ACHN (cell line): Measurements from ENCODE around the gene ABLIM2.
"Not testable (repeated sequence)": the region's sequence is repeated elsewhere in the genome, so short reads cannot be mapped to it uniquely, and the experiment has no call there.

Source experiments
- DNase-seq: peaks from one replicate; pipeline ENCODE4 v3.0.0-alpha.2; 2015
- in situ Hi-C: cut with HindIII; loops from 2 replicates; pipeline ENCODE4 v1.10.0; 2017; ENCODE audit warnings: low sequenced_read_pairs, low pct_ligation_motif_present, low pct_unique_long_range_greater_than_20kb

ABLIM2 gene

DNA sequence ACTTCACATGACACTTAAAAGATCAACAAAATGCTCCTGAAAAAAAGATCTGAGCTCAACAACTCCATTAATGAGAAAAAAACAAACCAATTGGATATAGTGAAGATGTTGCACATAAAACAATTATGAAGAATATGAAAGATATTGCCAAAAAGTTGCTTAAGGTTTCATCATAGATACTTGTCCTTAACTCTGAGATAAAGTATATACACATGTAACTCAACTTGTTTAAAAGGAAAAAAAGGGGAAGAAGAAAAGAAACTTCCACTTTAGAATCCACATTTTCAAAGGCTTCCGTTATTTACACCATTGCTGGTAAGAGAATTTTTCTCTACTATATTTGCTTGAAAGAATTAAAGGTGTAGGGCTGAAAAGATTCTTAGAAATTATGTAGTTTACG is 221.6 kb downstream of the ABLIM2 start:
- DNase-seq, result no peak
- in situ Hi-C loops, result loop anchor here (25.0 kb wide), 1 partner anchor 125 kb away; no protein-coding TSS in a partner anchor

GRCh38 chr4:7933651-7934510 is 224.7 kb downstream of the ABLIM2 start:
- DNase-seq, result no peak
- in situ Hi-C loops, result loop anchor here (25.0 kb wide), 1 partner anchor 122 kb away; no protein-coding TSS in a partner anchor

GRCh38 chr4:7932287-7932686 is 226.3 kb downstream of the ABLIM2 start:
- in situ Hi-C loops, result loop anchor here (25.0 kb wide), 1 partner anchor 120 kb away; no protein-coding TSS in a partner anchor
- DNase-seq, result no peak

DNA sequence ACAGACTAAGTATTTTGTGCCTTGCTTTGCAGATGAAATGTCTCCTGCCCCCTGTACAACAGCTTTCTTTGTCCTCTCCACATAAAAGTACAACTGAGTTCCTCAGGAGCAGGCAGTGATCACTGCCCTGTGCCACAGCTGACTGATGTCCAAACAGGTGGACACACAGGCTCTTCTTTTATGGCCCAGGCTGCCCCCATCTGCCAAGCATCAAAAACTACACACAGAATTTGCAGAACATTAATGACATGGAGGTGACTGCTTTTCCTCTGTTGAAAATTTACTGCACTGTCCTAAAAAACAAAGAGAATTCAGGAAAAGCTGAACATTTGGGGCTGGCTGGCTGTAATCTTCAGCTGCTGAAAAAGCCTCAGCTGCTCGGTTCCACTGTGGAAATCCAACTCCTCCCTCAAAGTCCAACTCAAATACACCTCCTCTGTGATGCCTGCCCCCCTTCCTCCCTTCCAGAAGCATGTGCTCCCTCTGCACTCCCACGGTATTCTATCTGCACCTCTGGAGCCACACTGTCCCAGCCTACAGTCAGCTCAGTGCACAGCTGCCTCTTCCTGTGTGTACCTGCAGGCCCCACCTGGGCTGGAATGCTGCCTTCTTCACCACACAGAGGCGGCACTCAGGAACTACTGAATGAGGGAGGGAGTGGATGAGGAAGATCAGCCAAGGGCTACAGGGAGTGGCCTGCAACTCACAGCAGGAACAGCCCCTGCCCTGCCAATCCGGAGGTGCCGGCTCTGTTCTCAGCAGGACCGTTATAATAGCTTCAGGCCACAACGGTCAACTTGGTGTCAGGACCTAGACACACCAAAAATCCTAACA is 229.3 kb downstream of the ABLIM2 start:
- in situ Hi-C loops, result loop anchor here (25.0 kb wide), 1 partner anchor 117 kb away; no protein-coding TSS in a partner anchor
- peak; percentile 20 for DNase-seq

DNA sequence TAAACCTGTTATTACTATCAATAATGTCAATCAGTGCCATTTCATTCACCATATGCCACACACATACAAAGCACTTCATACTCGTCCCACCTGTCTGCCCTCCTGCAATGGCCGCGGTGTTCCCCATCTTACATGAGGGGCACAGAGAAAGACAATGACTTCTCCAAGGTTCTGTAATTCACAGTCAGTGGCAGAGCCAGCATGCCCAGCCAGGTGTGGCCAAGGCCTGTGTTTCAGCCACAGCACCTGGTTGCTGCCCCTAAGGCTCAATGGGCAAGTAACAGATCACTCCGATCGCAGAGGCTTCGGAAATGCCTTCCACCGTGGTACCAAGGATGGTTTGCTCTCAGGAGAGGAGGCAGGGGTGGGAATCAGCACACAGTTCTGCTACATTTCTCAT is 229.9 kb downstream of the ABLIM2 start:
- in situ Hi-C loops, result loop anchor here (25.0 kb wide), 1 partner anchor 116 kb away; no protein-coding TSS in a partner anchor
- DNase-seq, result no peak

GRCh38 chr4:7926822-7927221 is 231.8 kb downstream of the ABLIM2 start:
- in situ Hi-C loops, result loop anchor here (25.0 kb wide), 1 partner anchor 115 kb away; no protein-coding TSS in a partner anchor
- DNase-seq, result no peak

DNA sequence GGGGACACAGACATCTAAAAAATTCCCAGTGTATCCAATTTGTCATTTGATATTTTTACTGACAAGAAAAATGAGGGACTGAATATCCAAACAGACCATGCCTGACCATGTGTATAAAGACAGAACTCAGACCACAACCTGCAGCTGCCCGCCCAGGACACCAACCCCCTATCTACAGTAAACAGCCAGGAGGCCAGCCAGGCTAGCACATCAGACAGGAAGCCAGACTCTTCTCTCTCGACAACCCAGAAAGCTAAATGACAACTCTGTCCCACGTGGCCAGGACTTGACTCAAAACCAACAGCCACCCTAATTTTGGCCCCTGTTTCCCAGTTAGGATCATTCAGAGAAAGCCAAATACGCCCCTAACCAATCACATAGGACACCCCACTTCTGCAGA is 234.0 kb downstream of the ABLIM2 start:
- no peak for DNase-seq
- in situ Hi-C loops, result no loop called here

DNA sequence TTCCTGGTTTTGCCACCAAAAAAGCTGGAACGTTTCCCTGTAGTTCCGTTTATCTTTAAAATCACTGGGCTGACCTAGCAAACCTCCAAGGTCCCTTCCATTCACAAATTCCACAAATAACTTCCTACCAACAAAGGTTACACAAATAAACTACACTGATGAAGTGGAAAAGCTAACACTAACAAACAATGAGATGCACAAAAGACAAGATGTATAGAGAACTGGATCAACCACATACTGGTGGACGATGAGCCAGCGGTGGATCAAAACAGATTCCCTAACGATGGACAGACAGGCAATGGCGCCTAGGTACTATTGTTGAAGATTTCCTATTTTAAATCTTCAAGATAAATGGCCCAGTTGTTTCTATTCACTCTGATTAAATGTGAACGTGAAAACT is 234.4 kb downstream of the ABLIM2 start:
- in situ Hi-C loops, result no loop called here
- no peak for DNase-seq

DNA sequence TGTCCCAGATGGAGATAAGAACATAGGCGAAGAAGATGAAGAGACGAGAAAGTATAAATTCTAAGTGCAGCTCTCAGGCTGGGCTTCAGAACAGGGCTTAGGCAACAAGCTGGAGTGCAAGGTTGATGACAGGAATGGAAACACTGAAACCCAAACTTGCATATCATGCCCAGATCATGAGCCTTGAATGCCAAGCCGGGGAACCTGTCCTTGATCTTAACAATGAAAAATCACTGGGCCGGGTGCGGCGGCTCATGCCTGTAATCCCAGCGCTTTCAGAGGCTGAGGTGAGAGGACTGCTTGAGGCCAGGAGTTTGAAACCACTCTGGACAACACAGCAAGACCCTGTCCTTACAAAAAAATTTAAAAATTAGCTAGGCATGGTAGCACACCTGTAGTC is 236.1 kb downstream of the ABLIM2 start:
- DNase-seq, result no peak
- in situ Hi-C loops, result no loop called here

DNA sequence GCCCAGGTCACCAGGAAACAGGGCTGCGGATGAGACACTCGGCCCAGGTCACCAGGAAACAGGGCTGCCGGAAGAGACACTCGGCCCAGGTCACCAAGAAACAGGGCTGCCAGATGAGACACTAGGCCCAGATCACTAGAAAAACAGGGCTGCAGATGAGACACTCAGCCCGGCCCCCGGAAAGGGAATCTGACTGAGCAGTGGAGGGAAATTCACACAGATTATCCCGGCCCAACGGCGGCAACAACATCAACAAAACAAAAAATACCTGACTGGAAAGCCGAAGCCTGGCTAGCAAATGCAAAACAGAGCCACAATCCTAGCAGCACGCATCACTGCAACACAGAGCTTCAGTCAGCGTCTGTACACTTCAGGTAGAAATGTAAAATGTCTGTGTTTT is 239.6 kb downstream of the ABLIM2 start:
- in situ Hi-C loops, result no loop called here
- DNase-seq, result no peak

DNA sequence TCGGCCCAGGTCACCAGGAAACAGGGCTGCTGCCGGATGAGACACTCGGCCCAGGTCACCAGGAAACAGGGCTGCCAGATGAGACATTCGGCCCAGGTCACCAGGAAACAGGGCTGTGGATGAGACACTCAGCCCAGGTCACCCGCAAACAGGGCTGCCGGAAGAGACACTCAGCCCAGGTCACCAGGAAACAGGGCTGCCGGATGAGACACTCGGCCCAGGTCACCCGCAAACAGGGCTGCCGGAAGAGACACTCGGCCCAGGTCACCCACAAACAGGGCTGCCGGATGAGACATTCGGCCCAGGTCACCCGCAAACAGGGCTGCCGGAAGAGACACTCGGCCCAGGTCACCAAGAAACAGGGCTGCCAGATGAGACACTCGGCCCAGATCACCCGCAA is 240.4 kb downstream of the ABLIM2 start:
- in situ Hi-C loops, DNase-seq: not testable (repeated sequence)

DNA sequence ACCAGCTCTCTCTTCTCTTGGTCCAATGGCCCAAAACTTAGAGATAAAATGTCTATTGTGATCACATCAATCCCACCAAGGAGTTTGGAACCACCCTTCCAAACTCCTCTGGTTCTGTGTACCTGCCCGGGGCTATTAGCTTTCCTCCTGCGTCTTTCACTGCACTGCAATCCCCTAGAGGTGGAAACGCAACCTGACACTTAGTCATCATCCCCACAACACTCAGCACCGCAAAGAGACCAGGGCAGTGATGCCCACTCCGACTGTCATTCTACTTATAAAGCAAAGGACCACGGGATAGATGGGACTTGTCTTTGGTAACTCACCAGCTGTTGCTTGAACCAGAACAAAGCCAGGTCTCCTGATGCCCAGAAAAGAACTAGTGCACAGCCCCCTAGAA is 240.9 kb downstream of the ABLIM2 start:
- no peak for DNase-seq
- in situ Hi-C loops, result no loop called here

- in situ Hi-C loops, result no loop called here
- no peak for DNase-seq
Observed at GRCh38 chr4:7915875-7916242, 242.8 kb downstream of the ABLIM2 start.
